Measurements from ENCODE around the gene TRIM46. TPM values are rescaled to one million over a fixed set of nuclear protein-coding genes. Genes with fewer than 3 reads are reported as not detected.
"Not testable (repeated sequence)": the region's sequence is repeated elsewhere in the genome, so short reads cannot be mapped to it uniquely, and the experiment has no call there.

TRIM46 gene
- total RNA-seq, 1 donor from 2014 or later: 8.1 TPM

DNA sequence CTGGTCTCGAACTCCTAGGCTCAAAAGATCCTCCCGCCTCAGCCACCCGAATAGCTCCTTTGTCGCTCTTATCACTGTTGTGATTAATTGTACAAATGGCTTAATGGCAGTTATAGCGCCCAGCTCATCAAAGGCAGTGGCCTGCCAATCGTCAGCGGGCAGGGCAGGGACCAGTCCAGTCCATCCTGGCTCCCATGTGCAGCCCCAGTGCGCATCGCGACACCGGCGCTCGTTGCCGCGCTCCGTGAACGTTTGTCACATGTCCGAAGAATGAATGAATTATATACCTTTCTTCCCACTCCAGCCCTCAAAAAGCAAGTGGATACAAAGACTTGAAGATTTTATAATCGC is 53.2 kb downstream of the TRIM46 start:
- peak overlapping the region; percentile 94 for H3K4me3 Mint-ChIP-seq
- TF ChIP-seq, protein P1, sequence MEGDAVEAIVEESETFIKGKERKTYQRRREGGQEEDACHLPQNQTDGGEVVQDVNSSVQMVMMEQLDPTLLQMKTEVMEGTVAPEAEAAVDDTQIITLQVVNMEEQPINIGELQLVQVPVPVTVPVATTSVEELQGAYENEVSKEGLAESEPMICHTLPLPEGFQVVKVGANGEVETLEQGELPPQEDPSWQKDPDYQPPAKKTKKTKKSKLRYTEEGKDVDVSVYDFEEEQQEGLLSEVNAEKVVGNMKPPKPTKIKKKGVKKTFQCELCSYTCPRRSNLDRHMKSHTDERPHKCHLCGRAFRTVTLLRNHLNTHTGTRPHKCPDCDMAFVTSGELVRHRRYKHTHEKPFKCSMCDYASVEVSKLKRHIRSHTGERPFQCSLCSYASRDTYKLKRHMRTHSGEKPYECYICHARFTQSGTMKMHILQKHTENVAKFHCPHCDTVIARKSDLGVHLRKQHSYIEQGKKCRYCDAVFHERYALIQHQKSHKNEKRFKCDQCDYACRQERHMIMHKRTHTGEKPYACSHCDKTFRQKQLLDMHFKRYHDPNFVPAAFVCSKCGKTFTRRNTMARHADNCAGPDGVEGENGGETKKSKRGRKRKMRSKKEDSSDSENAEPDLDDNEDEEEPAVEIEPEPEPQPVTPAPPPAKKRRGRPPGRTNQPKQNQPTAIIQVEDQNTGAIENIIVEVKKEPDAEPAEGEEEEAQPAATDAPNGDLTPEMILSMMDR (conservative IDR thresholded peaks at IDR 0.05): peak; percentile 24

GRCh38 chr1:155227261-155228095 is 53.8 kb downstream of the TRIM46 start:
- Mint-ChIP-seq H3K27ac (peak overlapping the region; percentile 96), H3K36me3 (no peaks in the 10 kb centered on the region), H3K9me3 (no peaks in the 10 kb centered on the region), H3K27me3 (no peaks in the 10 kb centered on the region), H3K4me3 (peak overlapping the region; percentile 94), H3K4me1 (ENCODE audit: unreplicated experiment) (peaks cover 24% of the 10 kb centered on the region)
- TF ChIP-seq, protein P1 (conservative IDR thresholded peaks at IDR 0.05): peak; percentile 16
- DNase-seq (ENCODE audit: extremely low spot score, unreplicated experiment): peak; percentile 99

More for the DNA sequence above, 53.2 kb downstream of the TRIM46 start:
- Mint-ChIP-seq H3K27ac (peak overlapping the region; percentile 96), H3K9me3 (no peaks in the 10 kb centered on the region), H3K4me1 (ENCODE audit: unreplicated experiment) (peaks cover 24% of the 10 kb centered on the region), H3K27me3 (no peaks in the 10 kb centered on the region), H3K36me3 (no peaks in the 10 kb centered on the region)
- DNase-seq (ENCODE audit: extremely low spot score, unreplicated experiment): no peak

DNA sequence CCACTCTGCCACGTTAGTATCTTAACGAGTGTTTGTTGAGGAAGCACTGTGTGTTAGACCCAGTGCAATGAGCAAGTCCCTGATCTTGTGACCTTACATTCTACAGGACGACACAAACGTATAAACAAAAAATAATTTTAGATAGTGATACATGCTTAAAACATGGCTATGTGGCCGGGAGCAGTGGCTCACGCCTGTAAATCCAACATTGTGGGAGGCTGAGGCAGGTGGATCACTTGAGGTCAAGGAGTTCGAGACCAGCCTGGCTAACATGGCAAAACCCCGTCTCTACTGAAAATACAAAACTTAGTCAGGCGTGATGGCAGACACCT is 54.4 kb downstream of the TRIM46 start:
- Mint-ChIP-seq H3K27ac (peak overlapping the region; percentile 96), H3K9me3 (no peaks in the 10 kb centered on the region), H3K4me1 (ENCODE audit: unreplicated experiment) (peaks cover 24% of the 10 kb centered on the region), H3K36me3 (no peaks in the 10 kb centered on the region), H3K27me3 (no peaks in the 10 kb centered on the region), H3K4me3 (peak overlapping the region; percentile 94)
- no peak for DNase-seq (ENCODE audit: extremely low spot score, unreplicated experiment)
- TF ChIP-seq, protein P1 (conservative IDR thresholded peaks at IDR 0.05): no peak

DNA sequence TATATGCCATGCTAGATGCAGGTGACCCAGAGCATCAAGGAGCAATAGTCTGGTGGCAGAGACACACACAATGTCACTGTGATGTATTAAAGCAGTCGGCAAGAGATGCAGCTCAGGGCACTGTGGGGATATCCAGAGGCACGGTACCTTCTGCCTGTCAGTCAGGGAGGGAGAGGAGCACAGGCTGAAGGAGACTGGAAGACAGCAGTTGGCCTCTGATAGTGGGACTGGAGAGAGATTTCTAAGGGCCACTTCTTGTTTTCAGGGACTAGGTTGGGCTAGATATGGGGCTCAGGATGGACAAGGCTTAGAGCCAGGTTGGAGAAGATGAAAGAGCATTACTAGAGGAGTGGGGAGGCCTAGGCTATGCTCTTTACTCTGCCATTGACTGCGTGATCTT is 57.7 kb downstream of the TRIM46 start:
- not testable (repeated sequence) for DNase-seq (ENCODE audit: extremely low spot score, unreplicated experiment); H3K9me3 Mint-ChIP-seq; H3K36me3 Mint-ChIP-seq; H3K27me3 Mint-ChIP-seq; H3K4me3 Mint-ChIP-seq
- H3K27ac Mint-ChIP-seq: peak overlapping the region; percentile 3
- peaks cover 11% of the 10 kb centered on the region for H3K4me1 Mint-ChIP-seq (ENCODE audit: unreplicated experiment)

- not testable (repeated sequence) for H3K36me3 Mint-ChIP-seq; DNase-seq (ENCODE audit: extremely low spot score, unreplicated experiment); H3K27ac Mint-ChIP-seq; H3K4me3 Mint-ChIP-seq; H3K4me1 Mint-ChIP-seq (ENCODE audit: unreplicated experiment); H3K27me3 Mint-ChIP-seq; H3K9me3 Mint-ChIP-seq
Observed at GRCh38 chr1:155232001-155232978, 58.6 kb downstream of the TRIM46 start.

DNA sequence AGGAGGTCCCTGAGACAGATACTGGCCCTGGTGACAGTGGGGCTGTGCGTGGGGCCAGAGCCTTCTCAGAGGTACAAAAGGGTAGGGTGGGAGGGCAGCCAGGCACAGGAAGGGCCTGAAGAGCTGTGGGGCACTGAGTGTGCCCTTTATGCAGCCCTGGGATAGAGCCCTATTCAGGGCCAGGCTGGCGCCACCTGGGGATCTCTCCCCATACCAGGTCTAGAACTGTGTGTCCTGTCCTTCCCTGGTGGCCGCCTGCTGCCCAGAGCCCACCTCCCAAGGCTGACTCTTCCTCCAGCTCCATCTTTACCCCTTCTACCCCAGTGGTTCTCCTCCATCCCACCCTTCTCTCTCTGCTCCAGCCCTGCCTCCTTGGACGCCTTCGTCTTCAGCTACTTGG is 59.9 kb downstream of the TRIM46 start:
- not testable (repeated sequence) for H3K9me3 Mint-ChIP-seq; H3K27ac Mint-ChIP-seq; H3K36me3 Mint-ChIP-seq; H3K4me3 Mint-ChIP-seq; DNase-seq (ENCODE audit: extremely low spot score, unreplicated experiment); H3K27me3 Mint-ChIP-seq; H3K4me1 Mint-ChIP-seq (ENCODE audit: unreplicated experiment)

Other genes starting within 250 kb of the TRIM46 start
- 30.3 and 46.2 TPM in 2 replicates for gene PMVK, start 237.1 kb upstream of the TRIM46 start, total RNA-seq (ENCODE audit: low replicate concordance)
- gene PBXIP1, start 217.8 kb upstream of the TRIM46 start, total RNA-seq (ENCODE audit: low replicate concordance): 57.3 and 65.8 TPM in 2 replicates
- 48.1 and 49.0 TPM in 2 replicates for gene PYGO2, start 212.1 kb upstream of the TRIM46 start, total RNA-seq (ENCODE audit: low replicate concordance)
- 65.3 and 87.8 TPM in 2 replicates for gene SHC1, start 203.1 kb upstream of the TRIM46 start, total RNA-seq (ENCODE audit: low replicate concordance)
- gene CKS1B, start 199.2 kb upstream of the TRIM46 start, total RNA-seq (ENCODE audit: low replicate concordance): 58.8 and 119 TPM in 2 replicates
- 51.4 and 59.0 TPM in 2 replicates for gene FLAD1, start 190.5 kb upstream of the TRIM46 start, total RNA-seq (ENCODE audit: low replicate concordance)
- gene LENEP, start 180.3 kb upstream of the TRIM46 start, total RNA-seq (ENCODE audit: low replicate concordance): 0.52 and 1.1 TPM in 2 replicates
- 38.1 and 75.9 TPM in 2 replicates for gene ZBTB7B, start 171.0 kb upstream of the TRIM46 start, total RNA-seq (ENCODE audit: low replicate concordance)
- gene DCST2, start 140.1 kb upstream of the TRIM46 start, total RNA-seq (ENCODE audit: low replicate concordance): 1.6 and 2.4 TPM in 2 replicates
- gene DCST1, start 140.0 kb upstream of the TRIM46 start, total RNA-seq (ENCODE audit: low replicate concordance): not detected in 2 replicates
- 61.9 and 69.0 TPM in 2 replicates for gene ADAM15, start 122.5 kb upstream of the TRIM46 start, total RNA-seq (ENCODE audit: low replicate concordance)
- gene EFNA4, start 110.1 kb upstream of the TRIM46 start, total RNA-seq (ENCODE audit: low replicate concordance): 21.2 and 22.1 TPM in 2 replicates
- gene EFNA3, start 95.0 kb upstream of the TRIM46 start, total RNA-seq (ENCODE audit: low replicate concordance): 3.4 and 4.7 TPM in 2 replicates
- 26.1 and 69.9 TPM in 2 replicates for gene EFNA1, start 46.0 kb upstream of the TRIM46 start, total RNA-seq (ENCODE audit: low replicate concordance)
- 27.8 and 43.0 TPM in 2 replicates for gene SLC50A1, start 38.0 kb upstream of the TRIM46 start, total RNA-seq (ENCODE audit: low replicate concordance)
- gene DPM3, start 33.3 kb upstream of the TRIM46 start, total RNA-seq (ENCODE audit: low replicate concordance): 73.9 and 75.3 TPM in 2 replicates
- 173 and 179 TPM in 2 replicates for gene KRTCAP2, start 545 bp upstream of the TRIM46 start, total RNA-seq (ENCODE audit: low replicate concordance)
- 23.2 and 28.0 TPM in 2 replicates for gene THBS3, start 34.0 kb downstream of the TRIM46 start, total RNA-seq (ENCODE audit: low replicate concordance)
- 34.0 and 44.2 TPM in 2 replicates for gene MTX1, start 34.8 kb downstream of the TRIM46 start, total RNA-seq (ENCODE audit: low replicate concordance)
- gene ENTREP3, start 81.6 kb downstream of the TRIM46 start, total RNA-seq (ENCODE audit: low replicate concordance): 37.4 and 55.7 TPM in 2 replicates
- 52.0 and 58.7 TPM in 2 replicates for gene SCAMP3, start 88.5 kb downstream of the TRIM46 start, total RNA-seq (ENCODE audit: low replicate concordance)
- gene CLK2, start 99.7 kb downstream of the TRIM46 start, total RNA-seq (ENCODE audit: low replicate concordance): 61.5 and 96.8 TPM in 2 replicates
- 9.5 and 10.6 TPM in 2 replicates for gene HCN3, start 103.6 kb downstream of the TRIM46 start, total RNA-seq (ENCODE audit: low replicate concordance)
- 1.0 and 2.4 TPM in 2 replicates for gene PKLR, start 127.6 kb downstream of the TRIM46 start, total RNA-seq (ENCODE audit: low replicate concordance)
- 183 and 187 TPM in 2 replicates for gene FDPS, start 135.0 kb downstream of the TRIM46 start, total RNA-seq (ENCODE audit: low replicate concordance)
- 30.3 and 39.1 TPM in 2 replicates for gene RUSC1, start 147.0 kb downstream of the TRIM46 start, total RNA-seq (ENCODE audit: low replicate concordance)

Measured in type B pancreatic cell (in vitro differentiated cells).